SK-MEL-5 (cell line): Measurements from ENCODE around the gene SNAPC3. TPM values are rescaled to one million over a fixed set of nuclear protein-coding genes. Genes with fewer than 3 reads are reported as not detected.
"Not testable (repeated sequence)": the region's sequence is repeated elsewhere in the genome, so short reads cannot be mapped to it uniquely, and the experiment has no call there.

Experiments used
- DNase-seq: peaks from one replicate; pipeline ENCODE4 v3.0.0-alpha.2; 2016; ENCODE audit warnings: low read depth, low spot score
- in situ Hi-C: cut with HindIII; loops from 2 replicates; pipeline ENCODE4 v1.10.0; 2016; ENCODE audit warnings: low sequenced_read_pairs, high pct_unique_total_duplicates, low pct_unique_long_range_greater_than_20kb
- polyA plus RNA-seq, 2 experiments: library from polyadenylated mRNA; depleted of rRNA; stranded (reverse); fragments of >200 nt; gene quantifications; 2 replicates each; pipeline ENCODE4 v1.2.3, GENCODE V29; 2015
- total RNA-seq: library from RNA; depleted of rRNA; stranded (reverse); fragments of >200 nt; shearing (Covaris generic); gene quantifications from 2 replicates; pipeline ENCODE4 v1.2.3, GENCODE V29; 2014; rRNA removed

Gene SNAPC3
- 33.4 and 34.9 TPM in 2 replicates for total RNA-seq
- 22.4 and 30.8 TPM in 2 replicates for polyA plus RNA-seq (2015; cell fraction: cytosol; rRNA removed)
- polyA plus RNA-seq (2015; cell fraction: nucleus; rRNA removed), result 37.9 and 57.4 TPM in 2 replicates

- peak; percentile 92 for DNase-seq
- in situ Hi-C loops, result no loop called here
These were observed at the start of gene SNAPC3 for GRCh38 chr9:15422372-15423230. Gene SNAPC3 (plus strand): TSS chr9:15422876. CDS start chr9:15422880, 4 bp downstream.

- in situ Hi-C loops, result no loop called here
- DNase-seq, result no peak
These were observed 48.8 kb upstream of the SNAPC3 start for GRCh38 chr9:15373881-15374280.

- DNase-seq, result no peak
- in situ Hi-C loops, result no loop called here
These were observed 48.4 kb upstream of the SNAPC3 start for GRCh38 chr9:15374310-15374709.

- in situ Hi-C loops, result no loop called here
- DNase-seq, result no peak
These were observed 47.9 kb upstream of the SNAPC3 start for GRCh38 chr9:15374825-15375224.

GRCh38 chr9:15377625-15378540 lies 44.8 kb upstream of the SNAPC3 start:
- in situ Hi-C loops, result no loop called here
- DNase-seq, result no peak

- DNase-seq, in situ Hi-C loops: not testable (repeated sequence)
These were observed 43.4 kb upstream of the SNAPC3 start for GRCh38 chr9:15379317-15379716.

GRCh38 chr9:15379888-15380287 lies 42.8 kb upstream of the SNAPC3 start:
- in situ Hi-C loops, result not testable (repeated sequence)

GRCh38 chr9:15381491-15381890 lies 41.2 kb upstream of the SNAPC3 start:
- DNase-seq, result no peak
- in situ Hi-C loops, result no loop called here

More at GRCh38 chr9:15379888-15380287, 42.8 kb upstream of the SNAPC3 start:
- peak; percentile 10 for DNase-seq

GRCh38 chr9:15386465-15386864 lies 36.2 kb upstream of the SNAPC3 start:
- in situ Hi-C loops, result no loop called here
- no peak for DNase-seq

GRCh38 chr9:15389173-15389572 lies 33.5 kb upstream of the SNAPC3 start:
- no peak for DNase-seq
- in situ Hi-C loops, result no loop called here

- in situ Hi-C loops, result no loop called here
- DNase-seq, result no peak
These were observed 33.0 kb upstream of the SNAPC3 start for GRCh38 chr9:15389631-15390030.

- in situ Hi-C loops, result no loop called here
- DNase-seq, result no peak
These were observed 32.5 kb upstream of the SNAPC3 start for GRCh38 chr9:15390201-15390600.

GRCh38 chr9:15392363-15392762 lies 30.3 kb upstream of the SNAPC3 start:
- DNase-seq, result no peak
- in situ Hi-C loops, result no loop called here

GRCh38 chr9:15400281-15400941 lies 22.3 kb upstream of the SNAPC3 start:
- in situ Hi-C loops, result no loop called here
- DNase-seq, result no peak

GRCh38 chr9:15401266-15401665 lies 21.4 kb upstream of the SNAPC3 start:
- no peak for DNase-seq
- in situ Hi-C loops, result no loop called here

- in situ Hi-C loops, result no loop called here
- peak; percentile 62 for DNase-seq
These were observed 19.5 kb upstream of the SNAPC3 start for GRCh38 chr9:15403155-15403554.

GRCh38 chr9:15404171-15404570 lies 18.5 kb upstream of the SNAPC3 start:
- no peak for DNase-seq
- in situ Hi-C loops, result no loop called here

GRCh38 chr9:15416880-15417279 lies 5.8 kb upstream of the SNAPC3 start:
- in situ Hi-C loops, result no loop called here
- DNase-seq, result peak; percentile 66
